GM18951 (cell line): Measurements from ENCODE around the gene G6PC1.
"Not testable (repeated sequence)": the region's sequence is repeated elsewhere in the genome, so short reads cannot be mapped to it uniquely, and the experiment has no call there.

Experiments used
- POLR2A ChIP-seq: IDR thresholded peaks from 4 replicates; pipeline ENCODE4 v1.6.1; 2011; ENCODE audit warnings: mild to moderate bottlenecking; ENCODE audit not compliant: insufficient read length, insufficient read depth; ENCODE audit errors: extremely low read depth
- in situ Hi-C: fragments of 300-500 bp; cut with MboI; formaldehyde crosslinking; loops from one replicate; pipeline ENCODE4 v1.12.0; 2022; ENCODE audit warnings: low sequenced_read_pairs, mixed read lengths, inconsistent platforms; ENCODE audit not compliant: unreplicated experiment

G6PC1 gene

GRCh38 chr17:42882166-42882565 lies 18.4 kb upstream of the G6PC1 start:
- in situ Hi-C loops, result no loop called here
- no peak for TF ChIP-seq POLR2A

DNA sequence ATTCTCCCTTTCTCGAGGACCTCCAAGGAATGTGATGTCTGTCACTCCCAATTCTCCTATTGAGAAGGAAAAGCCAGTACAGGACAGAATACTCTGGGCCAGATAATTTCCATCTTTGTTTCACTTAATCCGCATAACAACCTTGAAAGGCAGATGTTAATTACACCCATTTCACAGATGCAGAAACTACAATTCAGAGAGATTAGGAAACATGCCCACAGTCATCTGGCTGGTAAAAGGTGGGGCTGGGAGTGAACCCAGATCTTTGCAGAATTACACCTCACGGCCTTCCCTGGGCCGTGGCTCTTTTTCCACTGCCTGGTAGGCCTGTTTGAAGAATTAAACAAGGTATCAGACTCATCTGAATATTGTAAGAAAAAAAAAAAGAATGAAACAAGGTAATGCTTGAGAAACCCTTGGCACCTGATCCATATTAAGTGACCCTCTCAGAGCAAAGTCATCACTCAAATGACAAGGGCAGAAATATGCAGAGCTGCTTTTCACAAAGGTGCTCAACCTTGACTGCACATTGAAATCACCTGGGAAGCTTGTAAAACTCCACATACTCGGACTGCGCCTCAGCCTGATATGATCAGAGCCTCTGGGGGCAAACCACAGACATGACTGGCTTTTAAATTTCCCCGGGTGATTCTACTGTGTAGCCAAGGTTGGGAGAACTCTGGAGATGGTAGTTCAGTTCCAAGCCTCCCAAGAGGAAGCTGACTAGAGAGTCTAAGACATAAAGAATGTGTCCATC lies 16.6 kb upstream of the G6PC1 start:
- TF ChIP-seq POLR2A, result no peak
- in situ Hi-C loops, result no loop called here

- in situ Hi-C loops, result not testable (repeated sequence)
Observed at GRCh38 chr17:42885806-42886205, 14.8 kb upstream of the G6PC1 start.

GRCh38 chr17:42886283-42887176 lies 14.1 kb upstream of the G6PC1 start:
- in situ Hi-C loops, result no loop called here
- TF ChIP-seq POLR2A, result no peak

DNA sequence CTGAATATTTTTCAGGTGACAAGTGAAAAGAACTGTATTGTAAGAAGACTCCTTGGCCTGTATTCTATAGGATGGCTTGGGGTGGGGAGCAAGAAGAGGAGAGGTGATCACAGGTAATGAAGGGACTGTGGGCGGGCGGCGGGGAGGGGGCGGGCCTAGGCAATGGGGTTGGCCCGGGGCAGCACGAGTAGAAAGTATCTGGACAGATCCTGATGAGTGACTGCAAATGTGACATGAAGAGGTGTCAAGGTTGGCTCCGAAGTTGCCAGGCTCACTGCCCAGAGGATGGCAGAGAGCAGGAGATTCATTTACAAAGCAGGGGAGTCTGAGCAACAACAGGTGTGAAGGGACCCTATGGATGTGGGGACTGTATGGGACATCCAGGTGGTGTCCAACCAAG lies 10.8 kb upstream of the G6PC1 start:
- TF ChIP-seq POLR2A, result no peak
- in situ Hi-C loops, result no loop called here

GRCh38 chr17:42891539-42892152 lies 9.0 kb upstream of the G6PC1 start:
- no peak for TF ChIP-seq POLR2A
- in situ Hi-C loops, result no loop called here

DNA sequence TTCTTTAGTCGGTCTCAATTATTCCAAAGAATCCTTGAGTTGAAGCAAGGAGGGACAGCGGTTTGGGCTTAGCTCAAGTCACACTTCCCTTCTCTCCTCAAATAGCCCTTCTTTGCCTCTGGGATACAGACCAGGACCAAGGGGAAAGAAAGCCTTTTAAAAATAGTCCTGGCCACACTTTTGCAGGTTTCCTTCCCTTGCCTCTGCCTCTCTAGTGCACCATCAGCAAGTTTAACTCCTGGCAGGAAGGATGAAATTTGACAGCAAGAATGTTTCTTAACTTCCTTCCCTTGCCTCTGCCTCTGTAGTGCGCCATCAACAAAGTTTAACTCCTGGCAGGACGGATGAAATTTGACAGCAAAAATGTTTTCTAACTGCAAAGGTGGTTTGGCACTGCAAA lies 7.2 kb upstream of the G6PC1 start:
- in situ Hi-C loops, result no loop called here
- no peak for TF ChIP-seq POLR2A

GRCh38 chr17:42894283-42895184 lies 6.1 kb upstream of the G6PC1 start:
- TF ChIP-seq POLR2A, result no peak
- in situ Hi-C loops, result no loop called here

- in situ Hi-C loops, result no loop called here
- TF ChIP-seq POLR2A, result no peak
Observed at GRCh38 chr17:42895185-42895555, 5.4 kb upstream of the G6PC1 start.

GRCh38 chr17:42898147-42898811 lies 2.3 kb upstream of the G6PC1 start:
- no peak for TF ChIP-seq POLR2A
- in situ Hi-C loops, result no loop called here

- in situ Hi-C loops, result not testable (repeated sequence)
Observed at GRCh38 chr17:42899981-42900380, 618 bp upstream of the G6PC1 start.

DNA sequence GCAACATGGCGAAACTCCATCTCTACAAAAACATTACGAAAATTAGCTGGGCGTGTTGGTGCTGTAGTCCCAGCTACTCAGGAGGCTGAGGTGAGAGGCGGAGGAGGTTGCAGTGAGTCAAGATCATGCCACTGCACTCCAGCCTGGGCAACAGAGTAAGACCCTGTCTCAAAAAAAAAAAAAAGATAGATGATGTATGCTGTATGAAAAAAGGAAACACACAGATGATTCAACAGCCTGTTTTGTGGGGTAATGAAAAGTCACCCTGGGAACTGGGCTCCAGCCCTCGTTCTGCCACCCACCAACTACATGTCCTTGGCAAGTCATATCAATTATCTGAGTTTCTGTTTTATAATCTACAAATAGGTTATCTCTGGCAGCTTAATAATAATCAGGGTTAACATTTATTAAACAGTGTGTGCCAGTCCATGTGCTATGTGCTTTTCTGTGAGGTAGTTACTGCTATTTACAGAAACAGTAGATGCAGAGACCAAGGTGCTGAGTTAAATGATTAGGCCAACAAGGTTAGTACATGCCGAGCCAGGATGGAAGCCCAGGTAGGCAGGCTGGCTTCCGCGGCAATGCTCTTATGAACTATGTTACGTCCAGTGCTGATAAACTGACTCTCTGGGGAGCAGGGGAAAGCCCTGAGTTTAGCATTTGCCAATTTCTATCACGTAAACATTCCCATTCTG lies 1.1 kb downstream of the G6PC1 start:
- TF ChIP-seq POLR2A, result no peak
- in situ Hi-C loops, result no loop called here
